NCI-H446 treated with DMSO at 0.1 percent for 48 hours (cell line): Measurements from ENCODE around the gene ZNF84.

ENCODE experiments used
- DNase-seq: peaks from one replicate; lab custom pipeline; 2025; lab: John Stamatoyannopoulos, UW

The ZNF84 gene

GRCh38 chr12:133037207-133038005 is at the start of gene ZNF84:
ZNF84 (plus strand) TSS chr12:133037509; CDS start chr12:133041468, 3,959 bp downstream.
- DNase-seq, result peak; percentile 95

- DNase-seq, result no peak
Measured at GRCh38 chr12:132998741-132999140, 38.6 kb upstream of the ZNF84 start.

- no peak for DNase-seq
Measured at GRCh38 chr12:133010657-133011297, 26.5 kb upstream of the ZNF84 start.

GRCh38 chr12:133023566-133023965 is 13.7 kb upstream of the ZNF84 start:
- DNase-seq, result no peak

- DNase-seq, result no peak
Measured at GRCh38 chr12:133026996-133027395, 10.3 kb upstream of the ZNF84 start.

- no peak for DNase-seq
Measured at GRCh38 chr12:133038118-133038709, 905 bp downstream of the ZNF84 start.

- DNase-seq, result no peak
Measured at GRCh38 chr12:133046698-133047097, 9.4 kb downstream of the ZNF84 start.

- no peak for DNase-seq
Measured at GRCh38 chr12:133057446-133057845, 20.1 kb downstream of the ZNF84 start.

- DNase-seq, result no peak
Measured at GRCh38 chr12:133058203-133059113, 21.1 kb downstream of the ZNF84 start.

- no peak for DNase-seq
Measured at GRCh38 chr12:133061954-133062353, 24.6 kb downstream of the ZNF84 start.

- no peak for DNase-seq
Measured at GRCh38 chr12:133063556-133063955, 26.2 kb downstream of the ZNF84 start.

GRCh38 chr12:133073836-133074235 is 36.5 kb downstream of the ZNF84 start:
- no peak for DNase-seq

- DNase-seq, result peak; percentile 97
Measured at GRCh38 chr12:133080026-133080367, 42.7 kb downstream of the ZNF84 start.

GRCh38 chr12:133080368-133081158 is 43.3 kb downstream of the ZNF84 start, which contains the start of gene ZNF140:
ZNF140 (plus strand) TSS chr12:133080923; CDS start chr12:133081321, 398 bp downstream.
- DNase-seq, result peak; percentile 93

GRCh38 chr12:133081159-133081780 is 44.0 kb downstream of the ZNF84 start:
- no peak for DNase-seq

GRCh38 chr12:133083345-133083744 is 46.0 kb downstream of the ZNF84 start:
- DNase-seq, result no peak

GRCh38 chr12:133105620-133106019 is 68.3 kb downstream of the ZNF84 start:
- no peak for DNase-seq

GRCh38 chr12:133106253-133106652 is 68.9 kb downstream of the ZNF84 start:
- DNase-seq, result no peak

GRCh38 chr12:133107121-133107520 is 69.8 kb downstream of the ZNF84 start:
- no peak for DNase-seq

GRCh38 chr12:133108150-133108549 is 70.8 kb downstream of the ZNF84 start:
- DNase-seq, result no peak
